COLO668 (cell line): Measurements from ENCODE around the gene NELL1.

Source experiments
- DNase-seq: peaks from one replicate; lab custom pipeline; 2025; ENCODE audit not compliant: unreplicated experiment; lab: John Stamatoyannopoulos, UW

NELL1 gene

DNA sequence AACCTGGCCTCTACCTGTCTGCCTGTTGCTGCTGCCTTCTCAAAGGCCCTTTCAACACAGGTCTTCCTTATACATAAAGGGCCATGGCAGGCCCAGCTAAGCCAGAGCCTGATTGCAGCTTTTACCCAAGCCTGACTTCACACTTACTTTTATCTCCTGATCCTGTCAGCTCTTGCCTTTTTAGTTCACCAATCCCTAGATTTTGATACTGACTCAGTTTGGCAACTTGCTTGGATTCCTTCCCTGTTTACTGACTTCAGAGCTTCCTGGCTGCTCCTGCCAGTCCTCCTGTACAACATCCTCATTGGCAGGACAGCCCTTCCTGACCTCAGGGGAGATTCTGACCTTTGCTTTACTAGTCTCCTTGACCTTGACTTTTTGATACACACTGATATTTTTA, 195.2 kb downstream of the NELL1 start:
- no peak for DNase-seq

GRCh38 chr11:20865161-20865560, 195.8 kb downstream of the NELL1 start:
- DNase-seq: no peak

- DNase-seq: no peak
These were observed 199.7 kb downstream of the NELL1 start for GRCh38 chr11:20869123-20869522.

- peak; percentile 68 for DNase-seq
These were observed 203.7 kb downstream of the NELL1 start for GRCh38 chr11:20873054-20873453.

- DNase-seq: no peak
These were observed 205.0 kb downstream of the NELL1 start for GRCh38 chr11:20874358-20874757.

DNA sequence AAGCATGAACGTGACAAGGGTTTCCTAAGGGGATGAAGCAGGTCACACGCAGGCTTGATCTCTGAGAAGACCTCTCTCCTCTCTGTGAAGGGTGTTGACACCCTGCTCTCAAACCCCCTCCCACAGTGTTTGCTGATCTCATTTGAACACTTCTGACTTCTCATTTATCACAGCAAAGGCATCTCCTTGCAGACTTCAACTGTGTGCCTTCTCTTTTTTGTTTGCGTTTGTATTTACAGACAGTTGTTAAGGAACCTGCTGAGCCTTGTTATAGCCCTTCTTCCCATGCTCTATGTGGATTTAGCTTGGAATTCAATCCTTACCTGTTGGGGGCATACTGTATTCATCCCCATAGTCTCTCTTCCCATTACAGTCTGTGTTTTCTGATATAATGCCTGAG, 206.5 kb downstream of the NELL1 start:
- DNase-seq: no peak

GRCh38 chr11:20876738-20877137, 207.4 kb downstream of the NELL1 start:
- no peak for DNase-seq

GRCh38 chr11:20880094-20880493, 210.7 kb downstream of the NELL1 start:
- no peak for DNase-seq

GRCh38 chr11:20881328-20882079, 212.1 kb downstream of the NELL1 start:
- no peak for DNase-seq

DNA sequence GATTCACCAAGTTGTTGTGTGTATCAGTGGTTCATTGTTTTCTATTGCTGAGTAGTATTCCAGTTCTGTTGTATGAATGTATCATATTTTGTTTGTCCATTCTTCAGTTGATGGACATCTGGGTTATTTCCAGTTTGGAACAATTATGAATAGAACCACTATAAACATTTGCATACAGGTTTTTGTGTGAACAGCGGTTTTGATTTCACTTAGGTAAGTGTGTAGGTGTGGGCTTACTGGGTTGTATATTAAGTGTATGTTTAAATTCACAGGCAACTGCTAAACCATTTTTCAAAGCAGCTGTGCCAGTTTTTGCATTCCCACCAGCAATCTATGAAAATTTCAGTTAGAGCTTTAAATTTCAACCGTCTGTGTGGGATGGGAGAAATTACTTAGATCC, 217.8 kb downstream of the NELL1 start:
- DNase-seq: no peak

DNA sequence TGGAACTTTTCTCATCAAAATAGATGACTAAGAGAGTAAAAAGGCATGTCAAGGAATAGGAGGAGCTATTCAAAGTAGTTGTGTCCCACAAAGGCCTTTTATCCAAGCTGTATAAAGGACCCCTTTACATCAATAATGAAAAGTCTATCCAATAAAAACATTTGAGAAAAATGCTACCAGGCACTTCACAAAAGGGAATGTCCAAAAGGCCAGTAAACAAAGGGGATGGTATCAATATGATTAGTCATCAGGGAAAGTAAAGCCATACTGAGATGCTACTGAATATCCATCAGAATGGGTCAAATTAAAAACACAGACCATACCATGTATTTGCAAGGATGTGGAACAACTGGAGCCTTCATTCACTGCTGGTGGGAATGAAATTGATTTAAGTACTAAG, 224.9 kb downstream of the NELL1 start:
- no peak for DNase-seq

- DNase-seq: peak; percentile 9
These were observed 240.8 kb downstream of the NELL1 start for GRCh38 chr11:20909995-20910726.

GRCh38 chr11:20910733-20911132, 241.3 kb downstream of the NELL1 start:
- no peak for DNase-seq

- DNase-seq: no peak
These were observed 242.9 kb downstream of the NELL1 start for GRCh38 chr11:20912065-20912821.

DNA sequence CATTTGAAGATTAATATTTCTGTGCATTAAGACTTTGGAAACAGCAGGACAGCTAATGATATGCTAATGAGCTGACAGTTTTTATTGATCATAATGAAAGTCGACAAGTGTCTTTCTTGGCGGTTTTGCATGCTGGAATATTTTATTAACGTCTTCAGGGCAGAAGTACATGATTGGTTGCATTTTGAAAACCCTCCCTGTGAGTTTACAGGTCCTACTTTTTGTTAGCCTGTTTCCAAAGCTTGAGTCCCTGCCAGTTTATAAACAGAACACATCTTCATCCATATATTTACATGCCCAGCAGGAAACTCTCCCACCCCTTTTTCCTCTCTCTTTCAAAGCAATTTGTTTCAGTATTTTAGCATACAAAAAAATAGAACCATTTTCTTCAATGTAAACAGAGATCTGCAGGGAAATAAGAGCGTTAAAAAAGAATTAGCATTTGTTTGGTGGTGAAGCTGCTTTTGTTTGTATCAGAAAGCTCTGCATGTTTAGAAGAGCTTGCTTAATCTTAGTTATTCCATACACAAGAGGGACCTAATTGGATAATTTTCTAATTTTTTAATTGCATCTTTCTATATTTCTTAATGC, 243.6 kb downstream of the NELL1 start:
- DNase-seq: no peak

- DNase-seq: no peak
These were observed 247.9 kb downstream of the NELL1 start for GRCh38 chr11:20917306-20917705.

GRCh38 chr11:20926799-20927540, 257.6 kb downstream of the NELL1 start:
- DNase-seq: no peak

DNA sequence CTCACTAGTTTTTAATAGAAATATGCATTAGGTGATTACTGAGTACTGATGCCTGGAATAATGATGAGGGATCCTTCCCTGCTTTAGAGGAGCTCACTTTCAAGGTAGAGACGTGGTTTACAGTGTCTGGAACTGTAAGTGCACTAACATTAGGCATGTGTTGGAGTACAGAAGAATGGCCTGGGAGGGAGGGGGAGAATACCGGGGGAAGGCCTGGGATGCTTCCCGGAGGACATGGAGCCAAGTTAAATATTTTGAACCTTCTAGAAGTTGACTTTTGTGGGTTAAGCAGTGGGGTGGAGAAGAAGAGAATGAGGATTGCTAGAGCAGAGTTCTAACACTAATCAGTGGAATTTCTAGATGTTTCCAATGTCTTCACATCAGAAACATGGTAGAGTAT, 261.6 kb downstream of the NELL1 start:
- no peak for DNase-seq

DNA sequence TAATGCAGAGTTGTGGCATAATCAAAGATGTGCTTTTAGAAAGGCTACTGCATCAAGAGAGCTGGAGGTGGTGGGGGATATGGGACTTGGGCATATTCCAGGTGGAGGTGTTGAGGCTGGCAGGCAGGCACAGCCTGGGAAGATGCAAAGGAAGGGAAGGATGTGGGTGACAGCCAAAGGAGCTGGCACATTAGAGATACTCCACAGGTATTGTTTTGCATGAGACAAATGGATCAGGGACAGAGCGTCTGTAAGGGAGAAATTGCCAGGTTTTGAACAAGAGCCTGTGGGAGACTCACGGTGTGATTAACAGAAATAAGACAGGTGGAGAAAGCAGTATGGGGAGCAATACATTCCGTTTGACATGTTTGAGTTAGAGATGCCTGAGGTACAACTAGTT, 263.7 kb downstream of the NELL1 start:
- no peak for DNase-seq

- DNase-seq: no peak
These were observed 264.6 kb downstream of the NELL1 start for GRCh38 chr11:20933958-20934357.

DNA sequence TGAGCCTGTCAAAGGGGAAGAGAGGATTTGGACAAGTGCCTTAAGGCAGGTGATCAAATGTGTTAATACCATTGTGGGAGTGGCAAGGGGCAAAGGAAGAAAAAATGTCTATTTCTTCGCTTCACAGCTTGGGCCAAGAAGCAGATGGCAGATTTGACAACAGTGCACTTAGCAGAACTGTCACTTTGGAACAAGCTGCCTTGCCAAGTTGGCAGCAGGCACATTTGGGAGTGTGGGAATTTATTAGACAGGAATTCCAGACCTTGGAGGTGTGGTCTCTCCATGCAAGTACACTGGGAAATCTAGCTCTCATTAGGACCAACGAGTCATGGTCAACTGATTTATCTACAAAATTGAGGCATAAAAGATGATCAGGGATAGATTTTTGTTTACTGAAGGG, 265.1 kb downstream of the NELL1 start:
- DNase-seq: no peak
